Measurements from ENCODE around the gene ASB15. TPM values are rescaled to one million over a fixed set of nuclear protein-coding genes. Genes with fewer than 3 reads are reported as not detected.

ASB15 gene
- total and polyA plus RNA-seq, 2 of the 4 experiments (the other 2 are of a cell fraction), result not detected

- Histone ChIP-seq H3K79me1 (ENCODE audit: low read depth in 1 of 2, low read length in 2 of 2) (no peaks in the 10 kb centered on the region), H4K20me1 (ENCODE audit: insufficient read depth, low read length) (no peaks in the 10 kb centered on the region), H3K56ac (ENCODE audit: extremely low read depth, insufficient read depth, low read length) (no peak overlapping the region), H3K27me3 (ENCODE audit: control insufficient read depth, insufficient read depth, low read length) (no peaks in the 10 kb centered on the region), H4K8ac (ENCODE audit: low read depth in 2 of 2, low read length in 2 of 2) (no peak overlapping the region), H2BK20ac (ENCODE audit: low read depth, low read length) (no peak overlapping the region), H4K5ac (ENCODE audit: low read depth, low read length) (no peak overlapping the region), H3K4me2 (ENCODE audit: low read depth, low read length) (no peak overlapping the region), H3K4me3 (ENCODE audit: insufficient read depth, low read depth, low read length) (no peak overlapping the region), H2AK5ac (ENCODE audit: low read depth, low read length) (no peak overlapping the region), H4K91ac (ENCODE audit: insufficient read depth, low read depth, low read length) (no peak overlapping the region), H3K14ac (replicated peaks; ENCODE audit: low read depth, low read length) (no peak overlapping the region), H3K23ac (ENCODE audit: low read depth, low read length) (no peak overlapping the region), H3K27ac (ENCODE audit: insufficient read depth, low read length) (no peak overlapping the region), H3K9me3 (ENCODE audit: control insufficient read depth, insufficient read depth, low read length) (no peaks in the 10 kb centered on the region), H2BK120ac (ENCODE audit: low read depth, low read length) (no peak overlapping the region), H2AFZ (replicated peaks; ENCODE audit: low read length, poor library complexity) (no peak overlapping the region), H3K4me1 (ENCODE audit: control insufficient read depth, insufficient read depth, low read length) (no peaks in the 10 kb centered on the region), H3K9me1 (ENCODE audit: insufficient read depth, low read length) (no peaks in the 10 kb centered on the region), H2BK15ac (ENCODE audit: low read depth, low read length) (no peak overlapping the region), H2AK9ac (replicated peaks; ENCODE audit: low read depth, low read length, poor library complexity) (no peak overlapping the region), H2BK5ac (ENCODE audit: low read depth, low read length, poor library complexity, severe bottlenecking) (no peak overlapping the region), H3K9ac (ENCODE audit: low read depth, low read length) (no peak overlapping the region), H3K4ac (ENCODE audit: low read depth, low read length) (no peak overlapping the region), H3K18ac (ENCODE audit: low read depth, low read length) (no peak overlapping the region), H3K36me3 (ENCODE audit: control insufficient read depth, insufficient read depth, low read length) (no peaks in the 10 kb centered on the region)
- no peak for ATAC-seq (ENCODE audit: low read depth)
- WGBS, 2 experiments (ENCODE audit: extremely low coverage in 2 of 2, insufficient read length in 1 of 2), result no CpG with 5 or more reads among the region's 2 CpGs
- CTCF ChIA-PET, result interaction anchor here (0.9 kb wide), 1 partner anchor 80 kb away, joined by 3 read pairs; no protein-coding TSS in a partner anchor
- intact Hi-C loops (cut with micrococcal nuclease) (no loop called here), in situ Hi-C loops (cut with MboI; ENCODE audit: low sequenced_read_pairs) (no loop called here), dilution Hi-C loops (cut with HindIII; ENCODE audit: low sequenced_read_pairs, unreplicated experiment) (no loop called here)
- POLR2A ChIA-PET (ENCODE audit: unreplicated experiment), result no interaction called here
- DNase-seq, result no peak
- no TSS peak for BruUV-seq (replicated peaks)
- TF ChIP-seq CEBPB (IDR thresholded peaks at IDR 0.05; ENCODE audit: low read depth, low read length), result peak; percentile 35; the same call in 1 of the 2 replicates
- TF ChIP-seq CTCF (conservative IDR thresholded peaks at IDR 0.05; ENCODE audit: low read depth, low read length), result no peak
- no peak for TF ChIP-seq POLR2A (IDR thresholded peaks at IDR 0.05; ENCODE audit: low read depth, low read length)
Measured at GRCh38 chr7:123573896-123574467, 27.6 kb upstream of the ASB15 start.

Measured in IMR-90 (cell line).